HCT116 (cell line): Measurements from ENCODE around the gene DCHS1. TPM values are rescaled to one million over a fixed set of nuclear protein-coding genes. Genes with fewer than 3 reads are reported as not detected.

ENCODE experiments used
- ATAC-seq: fragments of 200-7000 bp; cut with Tn5 transposase; 2 replicates; pipeline ENCODE4 v1.9.1; 2020; ENCODE audit warnings: mild to moderate bottlenecking, moderate library complexity
- BruUV-seq: library from RNA; stranded (reverse); fragments of 400-500 nt; replicated peaks from 2 replicates; lab custom pipeline; 2021; lab: Mats Ljungman, UMichigan
- CTCF ChIA-PET: fragments of 300-600 bp; sonication (Branson Sonifier 250); formaldehyde crosslinking; loops from one replicate; lab custom pipeline; 2021; ENCODE audit warnings: antibody characterized with exemption; lab: Charles Lee
- POLR2A ChIA-PET: fragments of 300-600, 350-600 bp; sonication (Branson Sonifier 250); formaldehyde crosslinking; loops from one replicate; lab custom pipeline; 2021; ENCODE audit warnings: antibody characterized with exemption; lab: Charles Lee
- RAD21 ChIA-PET, 2 experiments: fragments of 300-600 bp; sonication (Branson Sonifier 250); formaldehyde crosslinking; loops; one replicate each; lab custom pipeline; 2023; ENCODE audit warnings: low total read pairs in 2 of 2; ENCODE audit not compliant: uncharacterized antibody in 2 of 2, unreplicated experiment in 2 of 2, low non-redundant PET in 1 of 2; lab: Charles Lee
- DNase-seq: peaks from one replicate; pipeline ENCODE4 v3.0.0-alpha.2; 2010; ENCODE audit warnings: low read depth, low spot score
- H2AFZ ChIP-seq: fragments of 200-600 bp; shearing (Covaris generic), sonication (generic); 2 replicates; pipeline ENCODE4 v1.6.1; 2017; ENCODE audit warnings: low read depth, mixed run types, mixed read lengths, antibody characterized with exemption, low read length; ENCODE audit not compliant: poor library complexity, severe bottlenecking
- H3K27ac ChIP-seq: 2 replicates; pipeline ENCODE4 v1.5.1; 2012; ENCODE audit warnings: low read depth, low read length
- H3K27me3 ChIP-seq: fragments of 200-600 bp; sonication (generic); 2 replicates; pipeline ENCODE4 v1.6.1; 2016; ENCODE audit warnings: mixed run types, low read length, mixed read lengths; ENCODE audit not compliant: insufficient read depth
- H3K36me3 ChIP-seq, 2 experiments: fragments of 200-500 bp in 1 of 2; fragments of 200-600 bp in 1 of 2; sonication (Bioruptor generic) in 1 of 2; sonication (generic) in 1 of 2; 2 replicates each; pipeline versions ENCODE4 v1.5.1 to v1.6.1; 2014 to 2016; ENCODE audit warnings: low read length in 2 of 2, inconsistent platforms in 1 of 2, mixed read lengths in 1 of 2, mixed run types in 1 of 2; ENCODE audit not compliant: insufficient read depth in 2 of 2, control insufficient read depth in 1 of 2
- H3K4me1 ChIP-seq, 2 experiments: fragments of 200-600 bp in 1 of 2; sonication (generic) in 1 of 2; 2 replicates each; pipeline versions ENCODE4 v1.5.1 to v1.6.1; 2012 to 2017; ENCODE audit warnings: low read length in 2 of 2, inconsistent platforms in 1 of 2, mild to moderate bottlenecking in 1 of 2, mixed read lengths in 1 of 2, mixed run types in 1 of 2, moderate library complexity in 1 of 2; ENCODE audit not compliant: insufficient read depth in 2 of 2, control insufficient read depth in 1 of 2
- H3K4me2 ChIP-seq: fragments of 200-600 bp; sonication (generic); 2 replicates; pipeline ENCODE4 v1.6.1; 2017; ENCODE audit warnings: mixed run types, low read length, mixed read lengths
- H3K4me3 ChIP-seq, 2 experiments: fragments of 200-600 bp in 1 of 2; sonication (generic) in 1 of 2; replicated peaks in 1 of 2; 2 replicates each; pipeline ENCODE4 v1.5.1; 2011 to 2016; ENCODE audit warnings: low read length in 2 of 2, control low read depth in 1 of 2, low read depth in 1 of 2, mild to moderate bottlenecking in 1 of 2, mixed read lengths in 1 of 2, mixed run types in 1 of 2
- H3K79me2 ChIP-seq: fragments of 200-600 bp; sonication (generic); 2 replicates; pipeline ENCODE4 v1.6.1; 2017; ENCODE audit warnings: mild to moderate bottlenecking, mixed run types, low read length, moderate library complexity, mixed read lengths; ENCODE audit not compliant: insufficient read depth
- H3K9ac ChIP-seq: fragments of 200-600 bp; sonication (generic); 2 replicates; pipeline ENCODE4 v1.6.1; 2016; ENCODE audit warnings: low read length, mixed read lengths
- H3K9me2 ChIP-seq: fragments of 200-600 bp; sonication (generic), shearing (Covaris generic); 2 replicates; pipeline ENCODE4 v1.6.1; 2017; ENCODE audit warnings: mixed run types, mild to moderate bottlenecking, moderate library complexity; ENCODE audit not compliant: insufficient read depth
- H3K9me3 ChIP-seq, 2 experiments: fragments of 200-500 bp in 1 of 2; fragments of 200-600 bp in 1 of 2; sonication (Bioruptor generic) in 1 of 2; sonication (generic) in 1 of 2; 2 replicates each; pipeline ENCODE4 v1.6.1; 2014 to 2017; ENCODE audit warnings: low read length in 2 of 2, mixed read lengths in 2 of 2, inconsistent platforms in 1 of 2, low read depth in 1 of 2, mild to moderate bottlenecking in 1 of 2, mixed run types in 1 of 2, moderate library complexity in 1 of 2; ENCODE audit not compliant: control insufficient read depth in 1 of 2, insufficient read depth in 1 of 2
- H4K20me1 ChIP-seq: fragments of 200-600 bp; sonication (generic), shearing (Covaris generic); 2 replicates; pipeline ENCODE4 v1.6.1; 2017; ENCODE audit warnings: mixed run types, mild to moderate bottlenecking, moderate library complexity; ENCODE audit not compliant: insufficient read depth
- EGR1 ChIP-seq: IDR thresholded peaks from 2 replicates; pipeline ENCODE4 v1.6.1; 2012; ENCODE audit warnings: low read depth
- ELF1 ChIP-seq: IDR thresholded peaks from 2 replicates; pipeline ENCODE4 v1.6.1; 2012; ENCODE audit warnings: low read depth, borderline replicate concordance
- EZH2phosphoT487 ChIP-seq: fragments of 200-600 bp; IDR thresholded peaks from 2 replicates; pipeline ENCODE4 v1.6.1; 2018; ENCODE audit warnings: antibody characterized with exemption, borderline replicate concordance
- POLR2A ChIP-seq: IDR thresholded peaks from 2 replicates; pipeline ENCODE4 v1.7.0; 2011; ENCODE audit warnings: borderline replicate concordance; ENCODE audit not compliant: insufficient read depth, insufficient read length; ENCODE audit errors: extremely low read depth
- POLR2AphosphoS5 ChIP-seq: IDR thresholded peaks from 2 replicates; pipeline ENCODE4 v1.6.1; 2011; ENCODE audit warnings: mild to moderate bottlenecking, low read depth, low read length, moderate library complexity
- RAD21 ChIP-seq: IDR thresholded peaks from 2 replicates; pipeline ENCODE4 v1.6.1; 2012; ENCODE audit warnings: low read depth, mild to moderate bottlenecking
- REST ChIP-seq: IDR thresholded peaks from 2 replicates; pipeline ENCODE4 v1.6.1; 2012; ENCODE audit warnings: low read depth
- SP1 ChIP-seq: IDR thresholded peaks from 2 replicates; pipeline ENCODE4 v1.6.1; 2012; ENCODE audit warnings: low read depth
- SRF ChIP-seq: IDR thresholded peaks from 2 replicates; pipeline ENCODE4 v1.6.1; 2012; ENCODE audit warnings: low read depth
- TCF7L2 ChIP-seq: IDR thresholded peaks from 2 replicates; pipeline ENCODE4 v1.7.0; 2011; ENCODE audit warnings: borderline replicate concordance, inconsistent platforms; ENCODE audit not compliant: insufficient read depth, insufficient read length; ENCODE audit errors: extremely low read depth
- ZBTB33 ChIP-seq: IDR thresholded peaks from 2 replicates; pipeline ENCODE4 v1.6.1; 2011; ENCODE audit warnings: mild to moderate bottlenecking, low read length, moderate library complexity; ENCODE audit not compliant: insufficient replicate concordance; ENCODE audit errors: extremely low read depth
- ZFX ChIP-seq: fragments of 450-650 bp; IDR thresholded peaks from 2 replicates; pipeline ENCODE4 v1.6.1; 2017
- intact Hi-C: fragments of 100-400 bp; cut with micrococcal nuclease; formaldehyde crosslinking; loops from 2 replicates; pipeline ENCODE4 v1.10.0; 2022
- total RNA-seq: library from RNA; stranded (reverse); gene quantifications from one replicate; pipeline ENCODE4 v1.2.1, GENCODE V29; 2021; ENCODE audit not compliant: unreplicated experiment

DCHS1 gene
- total RNA-seq, 1 experiment from 2014 or later: 0.30 TPM

- peak overlapping the region; percentile 71 to 92 for H3K4me3 ChIP-seq
- no peak for TF ChIP-seq POLR2A
- peak; percentile 9; the same call in 1 of the 2 replicates for TF ChIP-seq POLR2AphosphoS5
- DNase-seq (no peak), ATAC-seq (no peak)
- H3K36me3 ChIP-seq: peaks cover 21 to 46% of the 10 kb centered on the region in 2 experiments
- BruUV-seq: no TSS peak
- no peak overlapping the region for H2AFZ ChIP-seq
- H4K20me1 ChIP-seq: no peaks in the 10 kb centered on the region
- peaks cover 17 to 42% of the 10 kb centered on the region in 2 experiments for H3K4me1 ChIP-seq
- ChIA-PET RAD21 (no interaction called here), POLR2A (interaction anchor here (1.0 to 1.6 kb wide), 3 partner anchors 8 to 69 kb away, joined by 4 to 5 read pairs (median 4); partner anchors contain the start of gene TPP1), CTCF (interaction anchor here (0.6 to 2.1 kb wide), 4 partner anchors 61 to 232 kb away, joined by 4 to 11 read pairs (median 4); partner anchors contain the start of gene MRPL17)
- H3K9me3 ChIP-seq: no peaks in the 10 kb centered on the region
- intact Hi-C loops: no loop called here
- peaks cover 40% of the 10 kb centered on the region for H3K79me2 ChIP-seq
- no peaks in the 10 kb centered on the region for H3K9me2 ChIP-seq
- peak overlapping the region; percentile 73 for H3K9ac ChIP-seq
- H3K4me2 ChIP-seq: peak overlapping the region; percentile 91
- no peaks in the 10 kb centered on the region for H3K27me3 ChIP-seq
- H3K27ac ChIP-seq: peak overlapping the region; percentile 93
Observed at GRCh38 chr11:6611092-6611962, 44.3 kb downstream of the DCHS1 start.

- Histone ChIP-seq H3K9ac (peak overlapping the region; percentile 73), H3K36me3 (peaks cover 21 to 46% of the 10 kb centered on the region in 2 experiments), H4K20me1 (no peaks in the 10 kb centered on the region), H2AFZ (no peak overlapping the region), H3K9me2 (no peaks in the 10 kb centered on the region), H3K4me2 (peak overlapping the region; percentile 91), H3K79me2 (peaks cover 48% of the 10 kb centered on the region), H3K27ac (peak overlapping the region; percentile 93; the same call in 1 of the 2 replicates), H3K9me3 (no peaks in the 10 kb centered on the region), H3K27me3 (no peaks in the 10 kb centered on the region), H3K4me3 (peak overlapping the region; percentile 71 to 92), H3K4me1 (peaks cover 18 to 48% of the 10 kb centered on the region in 2 experiments)
- BruUV-seq: TSS peak; percentile 41
- ChIA-PET CTCF (no interaction called here), POLR2A (interaction anchor here (1.6 kb wide), 1 partner anchor 8 kb away, joined by 5 read pairs; the partner anchor contains the start of gene TPP1), RAD21 (no interaction called here)
- DNase-seq (no peak), ATAC-seq (no peak)
- intact Hi-C loops: no loop called here
- TF ChIP-seq ELF1: no peak
- no peak for TF ChIP-seq SP1
- TF ChIP-seq RAD21: no peak
- TF ChIP-seq ZFX: no peak
- TF ChIP-seq EGR1: no peak
- no peak for TF ChIP-seq SRF
- no peak for TF ChIP-seq POLR2A
- no peak for TF ChIP-seq EZH2phosphoT487
- no peak for TF ChIP-seq ZBTB33
- TF ChIP-seq TCF7L2: no peak
- no peak for TF ChIP-seq REST
Observed at GRCh38 chr11:6610591-6610990, 45.0 kb downstream of the DCHS1 start.
